Endothelial cell of umbilical vein (primary cell): ENCODE measurements around the gene STARD13. TPM values are rescaled to one million over a fixed set of nuclear protein-coding genes. Genes with fewer than 3 reads are reported as not detected.

ENCODE experiments used
- BruUV-seq: library from RNA; stranded (reverse); fragments of 400-500 nt; replicated peaks from 2 replicates; lab custom pipeline; 2021; lab: Mats Ljungman, UMichigan
- CTCF ChIA-PET: fragments of 300-600, 350-600 bp; sonication (Branson Sonifier 250); formaldehyde crosslinking; loops from one replicate; lab custom pipeline; 2021; ENCODE audit warnings: antibody characterized with exemption, inconsistent platforms; lab: Charles Lee
- POLR2A ChIA-PET: fragments of 300-600, 350-600 bp; sonication (Branson Sonifier 250); formaldehyde crosslinking; loops from one replicate; lab custom pipeline; 2021; ENCODE audit warnings: antibody characterized with exemption, inconsistent platforms; lab: Charles Lee
- DNase-seq: peaks from one replicate; pipeline ENCODE4 v3.0.0-alpha.2; 2011; ENCODE audit warnings: low read depth, low spot score
- FAIRE-seq: peaks from 2 replicates; lab custom pipeline; 2011; peaks lifted over from hg19 to GRCh38; lab: Jason Lieb, UNC
- H2AFZ ChIP-seq: 2 replicates; pipeline ENCODE4 v1.6.0; 2012; ENCODE audit warnings: low read depth, low read length, control low read depth, inconsistent platforms
- H3K27ac ChIP-seq: 2 replicates; pipeline ENCODE4 v1.5.1; 2011; ENCODE audit warnings: low read depth, mild to moderate bottlenecking, control low read depth, low read length, moderate library complexity; ENCODE audit not compliant: insufficient read depth
- H3K27me3 ChIP-seq, 2 experiments: 2 replicates each; pipeline versions ENCODE4 v1.6.0 to v1.6.1; 2011; ENCODE audit warnings: low read length in 2 of 2, mixed read lengths in 1 of 2; ENCODE audit not compliant: control insufficient read depth in 2 of 2, insufficient read depth in 2 of 2
- H3K36me3 ChIP-seq, 2 experiments: 2 replicates in 1 of 2; 3 replicates in 1 of 2; pipeline ENCODE4 v1.5.1; 2011; ENCODE audit warnings: low read length in 2 of 2, mild to moderate bottlenecking in 1 of 2, moderate library complexity in 1 of 2; ENCODE audit not compliant: control insufficient read depth in 2 of 2, insufficient read depth in 2 of 2; ENCODE audit errors: extremely low read depth in 1 of 2
- H3K4me1 ChIP-seq: 3 replicates; pipeline ENCODE4 v1.5.1; 2011; ENCODE audit warnings: mild to moderate bottlenecking, low read length; ENCODE audit not compliant: control insufficient read depth, insufficient read depth; ENCODE audit errors: extremely low read depth
- H3K4me2 ChIP-seq: 2 replicates; pipeline ENCODE4 v1.6.1; 2011; ENCODE audit warnings: low read length, control low read depth, mixed read lengths; ENCODE audit not compliant: insufficient read depth
- H3K4me3 ChIP-seq, 3 experiments: fragments of 200-600 bp in 1 of 3; sonication (generic), shearing (Covaris generic) in 1 of 3; replicated peaks in 1 of 3; 2 replicates each; pipeline ENCODE4 v1.5.1; 2011 to 2016; ENCODE audit warnings: control low read depth in 3 of 3, low read length in 3 of 3, mild to moderate bottlenecking in 2 of 3, inconsistent platforms in 1 of 3, low read depth in 1 of 3, moderate library complexity in 1 of 3; ENCODE audit not compliant: insufficient read depth in 1 of 3
- H3K79me2 ChIP-seq: 2 replicates; pipeline ENCODE4 v1.6.0; 2012; ENCODE audit warnings: low read length, inconsistent platforms; ENCODE audit not compliant: control insufficient read depth, insufficient read depth
- H3K9ac ChIP-seq: replicated peaks from 2 replicates; pipeline ENCODE3; 2011; ENCODE audit warnings: low read length, control low read depth; ENCODE audit not compliant: insufficient read depth; ENCODE audit errors: extremely low read depth
- H3K9me1 ChIP-seq: replicated peaks from 3 replicates; pipeline ENCODE4 v1.6.0; 2011; ENCODE audit warnings: mild to moderate bottlenecking, low read length; ENCODE audit not compliant: control insufficient read depth, insufficient read depth; ENCODE audit errors: extremely low read depth
- H3K9me3 ChIP-seq: replicated peaks from 2 replicates; pipeline ENCODE4 v1.5.1; 2012; ENCODE audit warnings: low read length, inconsistent platforms; ENCODE audit not compliant: control insufficient read depth, insufficient read depth
- H4K20me1 ChIP-seq: replicated peaks from 2 replicates; pipeline ENCODE3; 2011; ENCODE audit warnings: mild to moderate bottlenecking, low read length; ENCODE audit not compliant: control insufficient read depth, insufficient read depth; ENCODE audit errors: extremely low read depth
- EZH2 ChIP-seq: IDR thresholded peaks from 2 replicates; pipeline ENCODE4 v1.6.1; 2012; ENCODE audit warnings: borderline replicate concordance, low read depth, mild to moderate bottlenecking, moderate library complexity, low read length, inconsistent platforms; ENCODE audit not compliant: severe bottlenecking
- FOS ChIP-seq: IDR thresholded peaks from 2 replicates; pipeline ENCODE4 v1.6.1; 2011; ENCODE audit warnings: mild to moderate bottlenecking, low read length, moderate library complexity, borderline replicate concordance; ENCODE audit not compliant: insufficient read depth
- GATA2 ChIP-seq: IDR thresholded peaks from 2 replicates; pipeline ENCODE4 v1.7.0; 2011; ENCODE audit warnings: low read depth, mild to moderate bottlenecking, moderate library complexity, mixed read lengths, low read length; ENCODE audit not compliant: insufficient read length, insufficient read depth
- JUN ChIP-seq: IDR thresholded peaks from 2 replicates; pipeline ENCODE4 v1.6.1; 2011; ENCODE audit warnings: borderline replicate concordance, low read depth; ENCODE audit not compliant: insufficient read length, insufficient read depth
- MAX ChIP-seq: IDR thresholded peaks from 2 replicates; pipeline ENCODE4 v1.6.1; 2011; ENCODE audit not compliant: insufficient read depth, insufficient read length
- POLR2A ChIP-seq: IDR thresholded peaks from 2 replicates; pipeline ENCODE4 v1.6.1; 2012; ENCODE audit warnings: low read depth, mild to moderate bottlenecking, control low read depth, low read length
- POLR2AphosphoS5 ChIP-seq: IDR thresholded peaks from 2 replicates; pipeline ENCODE4 v1.6.1; 2012; ENCODE audit warnings: low read depth, mild to moderate bottlenecking, control low read depth, low read length, moderate library complexity; ENCODE audit not compliant: insufficient read depth
- dilution Hi-C: fragments of 300-500 bp; cut with MboI; formaldehyde crosslinking; loops from one replicate; pipeline ENCODE4 v1.15.0; 2019; ENCODE audit warnings: low sequenced_read_pairs; ENCODE audit not compliant: extremely low pct_ligation_motif_present
- intact Hi-C: fragments of 100-400 bp; cut with micrococcal nuclease; formaldehyde crosslinking; loops from one replicate; pipeline ENCODE4 v1.10.0; 2022
- polyA plus RNA-seq, 4 experiments: library from polyadenylated mRNA; depleted of rRNA in 3 of 4; stranded (reverse) in 3 of 4; unstranded in 1 of 4; fragments of >200 nt; gene quantifications; 2 replicates each; pipeline versions ENCODE4 v1.2.1 to v1.2.3, GENCODE V29; 2011 to 2012; ENCODE audit warnings: missing spikeins in 1 of 4
- total RNA-seq: library from RNA; stranded (reverse); gene quantifications from 2 replicates; pipeline ENCODE4 v1.2.3, GENCODE V29; 2021

The STARD13 gene
- total and polyA plus RNA-seq, 2 donors (not counting 3 experiments of a cell fraction or from before 2014, with no cell fraction given): 11.0 to 47.7 TPM

GRCh38 chr13:33096886-33097605 lies 188.5 kb downstream of the STARD13 start:
- no TSS peak for BruUV-seq

GRCh38 chr13:33092073-33092987 lies 193.2 kb downstream of the STARD13 start:
- FAIRE-seq (peak; percentile 78), DNase-seq (peak; percentile 74)
- H3K4me1 ChIP-seq: peaks cover 41% of the 10 kb centered on the region
- H3K9me1 ChIP-seq: no peaks in the 10 kb centered on the region
- H3K27ac ChIP-seq: peak overlapping the region; percentile 87
- dilution Hi-C loops (no loop called here), intact Hi-C loops (loop anchor here (1.0 to 5.0 kb wide), 5 partner anchors 34 to 450 kb away; no protein-coding TSS in a partner anchor)
- peak overlapping the region; percentile 8 for H3K4me2 ChIP-seq
- H3K36me3 ChIP-seq: no peaks in the 10 kb centered on the region
- POLR2A ChIA-PET: no interaction called here
- peak overlapping the region; percentile 0 for H2AFZ ChIP-seq
- H3K4me3 ChIP-seq: no peak overlapping the region
- no peaks in the 10 kb centered on the region for H3K27me3 ChIP-seq
- H3K79me2 ChIP-seq: no peaks in the 10 kb centered on the region
- H4K20me1 ChIP-seq: no peaks in the 10 kb centered on the region
- TSS peak; percentile 86 for BruUV-seq
- TF ChIP-seq JUN (peak; percentile 82), GATA2 (peak; percentile 99), EZH2 (no peak), POLR2A (peak; percentile 60), MAX (no peak), FOS (peak; percentile 92), POLR2AphosphoS5 (peak; percentile 79)
- peak overlapping the region; percentile 30 for H3K9ac ChIP-seq
- no peaks in the 10 kb centered on the region for H3K9me3 ChIP-seq
- CTCF ChIA-PET: interaction anchor here (1.0 to 1.5 kb wide), 3 partner anchors 14 to 34 kb away, joined by 3 to 7 read pairs (median 5); no protein-coding TSS in a partner anchor

More at GRCh38 chr13:33096886-33097605, 188.5 kb downstream of the STARD13 start:
- no peaks in the 10 kb centered on the region for H3K79me2 ChIP-seq
- no peak overlapping the region for H3K9ac ChIP-seq
- no peak overlapping the region for H3K4me2 ChIP-seq
- TF ChIP-seq MAX: no peak
- TF ChIP-seq POLR2A: no peak
- no peak overlapping the region for H2AFZ ChIP-seq
- no peak overlapping the region for H3K4me3 ChIP-seq
- intact Hi-C loops: no loop called here
- ChIA-PET CTCF (interaction anchor here (1.3 kb wide), 1 partner anchor 15 kb away, joined by 3 read pairs; no protein-coding TSS in a partner anchor), POLR2A (no interaction called here)
- no peaks in the 10 kb centered on the region for H3K27me3 ChIP-seq
- H4K20me1 ChIP-seq: no peaks in the 10 kb centered on the region
- FAIRE-seq (no peak), DNase-seq (no peak)
- H3K9me3 ChIP-seq: no peaks in the 10 kb centered on the region
- peaks cover 12% of the 10 kb centered on the region for H3K4me1 ChIP-seq
- no peaks in the 10 kb centered on the region for H3K36me3 ChIP-seq
- no peak overlapping the region for H3K27ac ChIP-seq
- H3K9me1 ChIP-seq: no peaks in the 10 kb centered on the region
- dilution Hi-C loops: no loop called here
